Endothelial cell of umbilical vein (primary cell): Measurements from ENCODE around the gene ABCC4. TPM values are rescaled to one million over a fixed set of nuclear protein-coding genes. Genes with fewer than 3 reads are reported as not detected.

Experiments
- BruUV-seq: library from RNA; stranded (reverse); fragments of 400-500 nt; replicated peaks from 2 replicates; lab custom pipeline; 2021; lab: Mats Ljungman, UMichigan
- CTCF ChIA-PET: fragments of 300-600, 350-600 bp; sonication (Branson Sonifier 250); formaldehyde crosslinking; loops from one replicate; lab custom pipeline; 2021; ENCODE audit warnings: antibody characterized with exemption, inconsistent platforms; lab: Charles Lee
- POLR2A ChIA-PET: fragments of 300-600, 350-600 bp; sonication (Branson Sonifier 250); formaldehyde crosslinking; loops from one replicate; lab custom pipeline; 2021; ENCODE audit warnings: antibody characterized with exemption, inconsistent platforms; lab: Charles Lee
- DNase-seq: peaks from one replicate; pipeline ENCODE4 v3.0.0-alpha.2; 2011; ENCODE audit warnings: low read depth, low spot score
- FAIRE-seq: peaks from 2 replicates; lab custom pipeline; 2011; peaks lifted over from hg19 to GRCh38; lab: Jason Lieb, UNC
- H2AFZ ChIP-seq: 2 replicates; pipeline ENCODE4 v1.6.0; 2012; ENCODE audit warnings: low read depth, low read length, control low read depth, inconsistent platforms
- H3K27ac ChIP-seq: 2 replicates; pipeline ENCODE4 v1.5.1; 2011; ENCODE audit warnings: low read depth, mild to moderate bottlenecking, control low read depth, low read length, moderate library complexity; ENCODE audit not compliant: insufficient read depth
- H3K27me3 ChIP-seq, 2 experiments: 2 replicates each; pipeline versions ENCODE4 v1.6.0 to v1.6.1; 2011; ENCODE audit warnings: low read length in 2 of 2, mixed read lengths in 1 of 2; ENCODE audit not compliant: control insufficient read depth in 2 of 2, insufficient read depth in 2 of 2
- H3K36me3 ChIP-seq, 2 experiments: 2 replicates in 1 of 2; 3 replicates in 1 of 2; pipeline ENCODE4 v1.5.1; 2011; ENCODE audit warnings: low read length in 2 of 2, mild to moderate bottlenecking in 1 of 2, moderate library complexity in 1 of 2; ENCODE audit not compliant: control insufficient read depth in 2 of 2, insufficient read depth in 2 of 2; ENCODE audit errors: extremely low read depth in 1 of 2
- H3K4me1 ChIP-seq: 3 replicates; pipeline ENCODE4 v1.5.1; 2011; ENCODE audit warnings: mild to moderate bottlenecking, low read length; ENCODE audit not compliant: control insufficient read depth, insufficient read depth; ENCODE audit errors: extremely low read depth
- H3K4me2 ChIP-seq: 2 replicates; pipeline ENCODE4 v1.6.1; 2011; ENCODE audit warnings: low read length, control low read depth, mixed read lengths; ENCODE audit not compliant: insufficient read depth
- H3K4me3 ChIP-seq, 3 experiments: fragments of 200-600 bp in 1 of 3; sonication (generic), shearing (Covaris generic) in 1 of 3; replicated peaks in 1 of 3; 2 replicates each; pipeline ENCODE4 v1.5.1; 2011 to 2016; ENCODE audit warnings: control low read depth in 3 of 3, low read length in 3 of 3, mild to moderate bottlenecking in 2 of 3, inconsistent platforms in 1 of 3, low read depth in 1 of 3, moderate library complexity in 1 of 3; ENCODE audit not compliant: insufficient read depth in 1 of 3
- H3K79me2 ChIP-seq: 2 replicates; pipeline ENCODE4 v1.6.0; 2012; ENCODE audit warnings: low read length, inconsistent platforms; ENCODE audit not compliant: control insufficient read depth, insufficient read depth
- H3K9ac ChIP-seq: replicated peaks from 2 replicates; pipeline ENCODE3; 2011; ENCODE audit warnings: low read length, control low read depth; ENCODE audit not compliant: insufficient read depth; ENCODE audit errors: extremely low read depth
- H3K9me1 ChIP-seq: replicated peaks from 3 replicates; pipeline ENCODE4 v1.6.0; 2011; ENCODE audit warnings: mild to moderate bottlenecking, low read length; ENCODE audit not compliant: control insufficient read depth, insufficient read depth; ENCODE audit errors: extremely low read depth
- H3K9me3 ChIP-seq: replicated peaks from 2 replicates; pipeline ENCODE4 v1.5.1; 2012; ENCODE audit warnings: low read length, inconsistent platforms; ENCODE audit not compliant: control insufficient read depth, insufficient read depth
- H4K20me1 ChIP-seq: replicated peaks from 2 replicates; pipeline ENCODE3; 2011; ENCODE audit warnings: mild to moderate bottlenecking, low read length; ENCODE audit not compliant: control insufficient read depth, insufficient read depth; ENCODE audit errors: extremely low read depth
- EZH2 ChIP-seq: IDR thresholded peaks from 2 replicates; pipeline ENCODE4 v1.6.1; 2012; ENCODE audit warnings: borderline replicate concordance, low read depth, mild to moderate bottlenecking, moderate library complexity, low read length, inconsistent platforms; ENCODE audit not compliant: severe bottlenecking
- FOS ChIP-seq: IDR thresholded peaks from 2 replicates; pipeline ENCODE4 v1.6.1; 2011; ENCODE audit warnings: mild to moderate bottlenecking, low read length, moderate library complexity, borderline replicate concordance; ENCODE audit not compliant: insufficient read depth
- GATA2 ChIP-seq: IDR thresholded peaks from 2 replicates; pipeline ENCODE4 v1.7.0; 2011; ENCODE audit warnings: low read depth, mild to moderate bottlenecking, moderate library complexity, mixed read lengths, low read length; ENCODE audit not compliant: insufficient read length, insufficient read depth
- JUN ChIP-seq: IDR thresholded peaks from 2 replicates; pipeline ENCODE4 v1.6.1; 2011; ENCODE audit warnings: borderline replicate concordance, low read depth; ENCODE audit not compliant: insufficient read length, insufficient read depth
- MYC ChIP-seq: IDR thresholded peaks from one replicate; pipeline ENCODE4 v1.6.1; 2011; ENCODE audit warnings: mild to moderate bottlenecking, low read depth, low read length
- POLR2A ChIP-seq: IDR thresholded peaks from 2 replicates; pipeline ENCODE4 v1.6.1; 2012; ENCODE audit warnings: low read depth, mild to moderate bottlenecking, control low read depth, low read length
- POLR2AphosphoS5 ChIP-seq: IDR thresholded peaks from 2 replicates; pipeline ENCODE4 v1.6.1; 2012; ENCODE audit warnings: low read depth, mild to moderate bottlenecking, control low read depth, low read length, moderate library complexity; ENCODE audit not compliant: insufficient read depth
- dilution Hi-C: fragments of 300-500 bp; cut with MboI; formaldehyde crosslinking; loops from one replicate; pipeline ENCODE4 v1.15.0; 2019; ENCODE audit warnings: low sequenced_read_pairs; ENCODE audit not compliant: extremely low pct_ligation_motif_present
- intact Hi-C: fragments of 100-400 bp; cut with micrococcal nuclease; formaldehyde crosslinking; loops from one replicate; pipeline ENCODE4 v1.10.0; 2022
- polyA plus RNA-seq, 4 experiments: library from polyadenylated mRNA; depleted of rRNA in 3 of 4; stranded (reverse) in 3 of 4; unstranded in 1 of 4; fragments of >200 nt; gene quantifications; 2 replicates each; pipeline versions ENCODE4 v1.2.1 to v1.2.3, GENCODE V29; 2011 to 2012; ENCODE audit warnings: missing spikeins in 1 of 4
- total RNA-seq: library from RNA; stranded (reverse); gene quantifications from 2 replicates; pipeline ENCODE4 v1.2.3, GENCODE V29; 2021
- TF ChIP-seq, protein P1 (sequence below): IDR thresholded peaks from 2 replicates; pipeline ENCODE4 v1.6.1; 2011; ENCODE audit not compliant: insufficient read depth, insufficient read length
- TF ChIP-seq, protein P2 (sequence below), 2 donors: IDR thresholded peaks; 1 replicate in 1 of 2; 2 replicates in 1 of 2; pipeline ENCODE4 v1.5.1; 2011; ENCODE audit warnings: low read length in 2 of 2, mild to moderate bottlenecking in 2 of 2, moderate library complexity in 2 of 2, control low read depth in 1 of 2, inconsistent platforms in 1 of 2, low read depth in 1 of 2; ENCODE audit not compliant: insufficient read depth in 1 of 2; ENCODE audit errors: extremely low read depth in 1 of 2

ABCC4 gene
- total and polyA plus RNA-seq, 2 donors (not counting 3 experiments of a cell fraction or from before 2014, with no cell fraction given) = 9.2 to 15.9 TPM

DNA sequence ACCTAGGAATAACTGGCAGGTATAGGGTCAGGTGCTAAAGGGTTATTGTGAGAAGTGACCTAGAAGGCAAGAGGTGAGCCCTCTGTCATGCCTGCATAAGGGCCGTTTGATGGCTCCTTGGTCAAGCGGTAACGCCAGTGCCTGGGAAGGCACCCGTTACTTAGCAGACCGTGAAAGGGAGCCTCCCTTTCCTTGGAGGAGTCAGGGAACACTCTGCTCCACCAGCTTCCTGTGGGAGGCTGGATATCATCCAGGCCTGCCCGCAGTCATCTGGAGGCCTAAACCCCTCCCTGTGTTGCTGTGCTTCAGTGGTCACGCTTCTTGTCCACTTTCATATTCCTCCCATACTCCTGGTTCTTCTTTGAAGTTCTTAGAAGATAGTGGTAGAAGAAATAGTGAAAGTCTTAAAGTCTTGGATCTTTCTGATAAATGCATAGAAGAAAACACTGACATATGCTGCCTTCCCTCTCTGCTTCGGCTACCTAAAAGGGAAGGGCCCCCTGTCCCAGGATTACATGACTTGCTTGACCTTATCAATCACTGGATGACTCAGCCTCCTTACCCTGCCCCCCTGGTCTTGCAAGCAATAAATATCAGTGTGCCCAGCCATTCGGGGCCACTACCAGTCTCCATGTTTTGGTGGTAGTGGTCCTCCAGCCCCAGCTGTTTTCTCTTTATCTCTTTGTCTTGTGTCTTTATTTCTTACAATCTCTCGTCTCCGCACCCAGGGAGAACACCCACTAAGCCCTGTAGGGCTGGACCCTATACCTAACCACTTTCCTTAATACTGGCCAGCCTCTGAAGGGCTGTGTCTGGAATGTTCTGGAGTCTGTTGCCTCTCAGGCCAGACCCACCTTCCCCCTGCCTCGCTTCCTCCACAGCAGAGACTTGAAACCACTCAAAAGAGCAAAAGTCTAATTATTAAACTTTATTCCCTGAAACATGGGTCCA lies 16.1 kb upstream of the ABCC4 start:
- no peaks in the 10 kb centered on the region for H3K79me2 ChIP-seq
- no peak overlapping the region for H3K9ac ChIP-seq
- intact Hi-C loops (no loop called here), dilution Hi-C loops (no loop called here)
- no peaks in the 10 kb centered on the region for H4K20me1 ChIP-seq
- no peak for TF ChIP-seq POLR2AphosphoS5
- TF ChIP-seq MYC = no peak
- TF ChIP-seq JUN = no peak
- no peak for TF ChIP-seq GATA2
- no peak for TF ChIP-seq FOS
- TF ChIP-seq, protein P1, sequence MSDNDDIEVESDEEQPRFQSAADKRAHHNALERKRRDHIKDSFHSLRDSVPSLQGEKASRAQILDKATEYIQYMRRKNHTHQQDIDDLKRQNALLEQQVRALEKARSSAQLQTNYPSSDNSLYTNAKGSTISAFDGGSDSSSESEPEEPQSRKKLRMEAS = no peak
- no peak for TF ChIP-seq POLR2A
- TF ChIP-seq, protein P2, sequence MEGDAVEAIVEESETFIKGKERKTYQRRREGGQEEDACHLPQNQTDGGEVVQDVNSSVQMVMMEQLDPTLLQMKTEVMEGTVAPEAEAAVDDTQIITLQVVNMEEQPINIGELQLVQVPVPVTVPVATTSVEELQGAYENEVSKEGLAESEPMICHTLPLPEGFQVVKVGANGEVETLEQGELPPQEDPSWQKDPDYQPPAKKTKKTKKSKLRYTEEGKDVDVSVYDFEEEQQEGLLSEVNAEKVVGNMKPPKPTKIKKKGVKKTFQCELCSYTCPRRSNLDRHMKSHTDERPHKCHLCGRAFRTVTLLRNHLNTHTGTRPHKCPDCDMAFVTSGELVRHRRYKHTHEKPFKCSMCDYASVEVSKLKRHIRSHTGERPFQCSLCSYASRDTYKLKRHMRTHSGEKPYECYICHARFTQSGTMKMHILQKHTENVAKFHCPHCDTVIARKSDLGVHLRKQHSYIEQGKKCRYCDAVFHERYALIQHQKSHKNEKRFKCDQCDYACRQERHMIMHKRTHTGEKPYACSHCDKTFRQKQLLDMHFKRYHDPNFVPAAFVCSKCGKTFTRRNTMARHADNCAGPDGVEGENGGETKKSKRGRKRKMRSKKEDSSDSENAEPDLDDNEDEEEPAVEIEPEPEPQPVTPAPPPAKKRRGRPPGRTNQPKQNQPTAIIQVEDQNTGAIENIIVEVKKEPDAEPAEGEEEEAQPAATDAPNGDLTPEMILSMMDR (IDR thresholded peaks at IDR 0.05; ENCODE audit: extremely low read depth in 1 of 2, insufficient read depth in 1 of 2, low read depth in 1 of 2, low read length in 2 of 2) = no peak
- no peak for TF ChIP-seq EZH2
- BruUV-seq = no TSS peak
- H3K27ac ChIP-seq = no peak overlapping the region
- H3K9me1 ChIP-seq = no peaks in the 10 kb centered on the region
- no peak overlapping the region for H2AFZ ChIP-seq
- H3K4me1 ChIP-seq = peaks cover 16% of the 10 kb centered on the region
- CTCF ChIA-PET = no interaction called here
- no peak for DNase-seq
- no peaks in the 10 kb centered on the region for H3K36me3 ChIP-seq
- H3K9me3 ChIP-seq = no peaks in the 10 kb centered on the region
- POLR2A ChIA-PET = no interaction called here
- H3K4me3 ChIP-seq = no peak overlapping the region
- peaks cover 0 to 3% of the 10 kb centered on the region in 2 experiments for H3K27me3 ChIP-seq
- H3K4me2 ChIP-seq = no peak overlapping the region
- FAIRE-seq = no peak
